AG10803 (cell line): ENCODE results near the gene ZIK1.

Experiments used
- DNase-seq: peaks from one replicate; pipeline ENCODE4 v3.0.0; 2010; ENCODE audit warnings: low read depth
- H3K4me3 ChIP-seq: 2 replicates; pipeline ENCODE4 v1.5.1; 2011; ENCODE audit warnings: mild to moderate bottlenecking, low read length, control low read depth
- TF ChIP-seq, protein P1 (sequence below): conservative IDR thresholded peaks from 2 replicates; pipeline ENCODE4 v1.5.1; 2011; ENCODE audit warnings: mild to moderate bottlenecking, low read length, control low read depth, inconsistent platforms

The ZIK1 gene

DNA sequence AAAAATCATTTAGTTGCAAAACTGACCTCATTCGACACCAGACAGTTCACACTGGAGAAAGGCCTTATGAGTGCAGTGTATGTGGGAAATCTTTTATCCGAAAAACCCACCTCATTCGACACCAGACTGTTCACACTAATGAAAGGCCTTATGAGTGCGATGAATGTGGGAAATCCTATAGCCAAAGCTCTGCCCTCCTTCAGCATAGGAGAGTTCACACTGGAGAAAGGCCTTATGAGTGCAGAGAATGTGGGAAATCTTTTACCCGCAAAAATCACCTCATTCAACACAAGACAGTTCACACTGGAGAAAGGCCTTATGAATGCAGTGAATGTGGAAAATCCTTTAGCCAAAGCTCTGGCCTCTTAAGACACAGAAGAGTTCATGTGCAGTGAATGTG is 23.0 kb downstream of the ZIK1 start:
- TF ChIP-seq, protein P1, sequence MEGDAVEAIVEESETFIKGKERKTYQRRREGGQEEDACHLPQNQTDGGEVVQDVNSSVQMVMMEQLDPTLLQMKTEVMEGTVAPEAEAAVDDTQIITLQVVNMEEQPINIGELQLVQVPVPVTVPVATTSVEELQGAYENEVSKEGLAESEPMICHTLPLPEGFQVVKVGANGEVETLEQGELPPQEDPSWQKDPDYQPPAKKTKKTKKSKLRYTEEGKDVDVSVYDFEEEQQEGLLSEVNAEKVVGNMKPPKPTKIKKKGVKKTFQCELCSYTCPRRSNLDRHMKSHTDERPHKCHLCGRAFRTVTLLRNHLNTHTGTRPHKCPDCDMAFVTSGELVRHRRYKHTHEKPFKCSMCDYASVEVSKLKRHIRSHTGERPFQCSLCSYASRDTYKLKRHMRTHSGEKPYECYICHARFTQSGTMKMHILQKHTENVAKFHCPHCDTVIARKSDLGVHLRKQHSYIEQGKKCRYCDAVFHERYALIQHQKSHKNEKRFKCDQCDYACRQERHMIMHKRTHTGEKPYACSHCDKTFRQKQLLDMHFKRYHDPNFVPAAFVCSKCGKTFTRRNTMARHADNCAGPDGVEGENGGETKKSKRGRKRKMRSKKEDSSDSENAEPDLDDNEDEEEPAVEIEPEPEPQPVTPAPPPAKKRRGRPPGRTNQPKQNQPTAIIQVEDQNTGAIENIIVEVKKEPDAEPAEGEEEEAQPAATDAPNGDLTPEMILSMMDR = no peak
- DNase-seq = no peak
- no peak overlapping the region for H3K4me3 ChIP-seq

DNA sequence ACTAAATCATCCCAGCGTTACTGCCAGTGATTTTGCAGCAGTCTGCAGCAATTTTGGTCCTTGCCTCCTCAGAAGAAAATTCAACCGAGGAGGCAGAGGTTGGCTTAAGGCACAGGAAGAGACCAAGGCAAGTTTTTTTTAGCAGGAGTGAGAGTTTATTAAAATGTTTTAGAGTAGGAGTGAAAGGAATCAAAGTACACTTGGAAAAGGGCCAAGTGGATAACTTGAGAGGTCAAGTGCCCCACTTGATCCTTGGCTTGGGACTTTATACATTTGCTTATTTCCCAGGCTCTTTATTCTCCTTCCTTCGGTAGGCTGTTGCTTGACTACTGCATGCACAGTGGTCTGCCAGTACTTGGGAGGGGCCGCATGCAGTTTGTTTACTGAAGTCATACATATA is 27.2 kb downstream of the ZIK1 start:
- TF ChIP-seq, protein P1 = no peak
- no peak for DNase-seq

DNA sequence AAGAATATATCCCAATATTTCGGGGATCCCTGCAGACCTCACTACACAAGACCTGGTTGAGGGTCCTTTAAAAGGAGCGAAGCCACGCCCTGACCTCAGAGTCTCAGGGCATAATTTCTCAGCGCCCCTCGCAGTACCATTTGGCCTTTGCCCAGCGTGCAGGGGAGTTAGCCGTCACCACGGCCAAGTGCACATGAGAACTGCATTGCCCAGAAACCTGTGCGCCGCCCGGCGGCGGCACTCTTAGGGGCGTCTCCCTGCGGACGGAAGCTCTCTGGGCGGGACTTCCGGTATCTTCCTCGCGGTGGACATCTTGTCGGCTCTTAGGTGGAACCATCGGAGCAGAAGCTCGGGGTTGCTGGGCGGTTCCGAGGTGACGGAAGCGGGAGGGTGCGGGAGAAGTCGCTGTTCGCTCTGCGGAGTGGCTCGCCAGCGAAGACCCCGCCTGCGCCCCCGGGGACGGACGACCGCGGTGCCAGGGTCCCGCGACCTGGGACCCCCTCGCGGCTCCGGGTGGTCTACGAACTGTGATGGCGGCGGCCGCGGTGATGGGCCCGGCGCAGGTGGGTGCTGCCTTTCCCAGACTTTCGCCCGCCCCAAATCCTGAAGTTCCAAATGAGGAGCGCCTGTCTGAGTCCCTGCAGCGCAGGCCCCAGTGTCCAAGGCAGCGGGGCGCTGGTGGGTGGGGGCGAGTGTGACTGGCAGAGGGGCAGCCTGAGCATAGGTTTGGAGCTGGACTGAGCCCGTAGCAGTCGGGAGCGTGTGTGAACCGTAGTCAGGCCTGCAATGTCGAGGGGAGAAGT is 30.2 kb downstream of the ZIK1 start, which contains the start of gene ZNF134:
ZNF134 (plus strand) TSS at position 302 of the 803 bp plus-strand sequence. CDS start 5,227 bp downstream, outside the sequence.
- TF ChIP-seq, protein P1 = peak; percentile 49

More for the DNA sequence above, 27.2 kb downstream of the ZIK1 start:
- no peak overlapping the region for H3K4me3 ChIP-seq

DNA sequence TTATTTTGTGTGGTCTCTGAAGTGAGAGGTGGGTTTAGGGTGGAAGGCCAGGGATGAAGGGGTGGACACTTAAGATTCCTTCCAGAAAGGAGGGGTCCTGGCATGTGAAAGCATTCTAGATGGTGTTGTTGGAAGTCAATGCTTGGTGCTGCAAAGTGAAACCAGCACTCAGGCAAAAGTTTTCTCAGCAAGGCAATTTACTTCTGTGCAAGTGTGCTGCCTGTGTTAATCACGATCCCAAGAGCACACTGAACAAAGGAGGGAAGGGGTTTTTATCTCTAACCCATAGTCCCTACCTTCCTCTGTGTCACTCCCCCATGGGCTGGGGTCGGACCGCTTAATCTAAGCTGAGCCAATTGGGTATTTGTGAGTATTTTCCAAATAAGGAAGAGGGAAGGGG is 31.4 kb downstream of the ZIK1 start:
- TF ChIP-seq, protein P1 = no peak
- peak overlapping the region; percentile 97 for H3K4me3 ChIP-seq

More for the DNA sequence above, 30.2 kb downstream of the ZIK1 start, which contains the start of gene ZNF134:
- peak; percentile 84 for DNase-seq
- H3K4me3 ChIP-seq = peak within 1 kb of the TSS; percentile 97

DNA sequence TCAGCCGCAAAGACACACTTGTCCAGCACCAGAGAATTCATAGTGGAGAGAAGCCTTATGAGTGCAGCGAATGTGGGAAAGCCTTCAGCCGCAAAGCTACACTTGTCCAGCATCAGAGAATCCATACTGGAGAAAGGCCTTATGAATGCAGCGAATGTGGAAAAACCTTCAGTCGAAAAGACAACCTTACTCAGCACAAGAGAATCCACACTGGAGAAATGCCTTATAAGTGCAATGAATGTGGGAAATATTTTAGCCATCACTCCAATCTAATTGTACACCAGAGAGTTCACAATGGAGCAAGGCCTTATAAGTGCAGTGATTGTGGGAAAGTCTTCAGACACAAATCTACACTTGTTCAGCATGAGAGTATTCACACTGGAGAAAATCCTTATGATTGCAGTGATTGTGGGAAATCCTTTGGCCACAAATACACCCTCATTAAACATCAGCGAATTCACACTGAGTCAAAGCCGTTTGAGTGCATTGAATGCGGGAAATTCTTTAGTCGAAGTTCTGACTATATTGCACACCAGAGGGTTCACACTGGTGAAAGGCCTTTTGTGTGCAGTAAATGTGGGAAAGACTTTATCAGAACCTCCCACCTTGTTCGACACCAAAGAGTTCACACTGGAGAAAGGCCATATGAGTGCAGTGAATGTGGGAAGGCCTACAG is 36.9 kb downstream of the ZIK1 start:
- TF ChIP-seq, protein P1 = no peak
- DNase-seq = no peak
- H3K4me3 ChIP-seq = no peak overlapping the region

More for the DNA sequence above, 31.4 kb downstream of the ZIK1 start:
- no peak for DNase-seq

DNA sequence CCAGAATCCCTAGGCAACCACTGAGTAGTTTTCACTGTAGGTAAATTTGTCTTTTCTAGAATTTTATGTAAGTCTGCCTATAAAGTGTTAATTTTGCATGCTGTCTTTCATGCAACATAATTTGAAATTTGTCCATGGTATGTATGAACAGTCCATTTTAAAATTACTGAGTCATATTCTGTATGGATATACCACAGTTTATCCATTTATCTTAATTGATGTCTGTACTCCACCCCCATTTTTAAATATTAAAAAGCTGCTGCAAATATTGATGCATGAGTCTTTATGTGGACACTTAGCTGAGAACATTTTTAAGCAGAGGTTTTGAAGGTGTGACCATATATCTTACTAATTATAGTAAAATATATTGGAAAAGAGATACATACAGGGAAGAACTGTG is 39.1 kb downstream of the ZIK1 start:
- DNase-seq = no peak
- H3K4me3 ChIP-seq = no peak overlapping the region
- TF ChIP-seq, protein P1 = no peak
